ENCODE data around the gene CDK6.

GRCh38 chr7:92839901-92840300, 3.5 kb upstream of the CDK6 start:
- TF ChIP-seq ELF4 (IDR thresholded peaks at IDR 0.05) (no peak), FOXK2 (IDR thresholded peaks at IDR 0.05) (no peak), L3MBTL2 (conservative IDR thresholded peaks at IDR 0.05) (no peak), LEF1 (IDR thresholded peaks at IDR 0.05; ENCODE audit: borderline replicate concordance) (no peak), SUZ12 (IDR thresholded peaks at IDR 0.05) (no peak), FOXM1 (IDR thresholded peaks at IDR 0.05; ENCODE audit: borderline replicate concordance) (no peak), PKNOX1 (IDR thresholded peaks at IDR 0.05) (no peak), FOXA1 (IDR thresholded peaks at IDR 0.05) (no peak), HDGF (IDR thresholded peaks at IDR 0.05; ENCODE audit: borderline replicate concordance) (no peak), SP1 (IDR thresholded peaks at IDR 0.05) (no peak), BHLHE40 (IDR thresholded peaks at IDR 0.05; ENCODE audit: borderline replicate concordance) (no peak), CTBP1 (IDR thresholded peaks at IDR 0.05; ENCODE audit: borderline replicate concordance) (no peak), NFRKB (IDR thresholded peaks at IDR 0.05) (no peak), ZNF384 (IDR thresholded peaks at IDR 0.05) (no peak)
